ENCODE results near the gene GUK1. TPM values are rescaled to one million over a fixed set of nuclear protein-coding genes. Genes with fewer than 3 reads are reported as not detected.

GUK1 gene
- total RNA-seq, 2 donors from 2014 or later = 252 to 422 TPM

- TF ChIP-seq CTCF (IDR thresholded peaks at IDR 0.05) = no peak
- Histone ChIP-seq H3K4me3 (no peak overlapping the region), H3K4me1 (ENCODE audit: control insufficient read depth in 1 of 2, low read depth in 2 of 2) (no peaks in the 10 kb centered on the region), H3K27me3 (replicated peaks; ENCODE audit: insufficient read depth) (no peaks in the 10 kb centered on the region), H3K36me3 (no peaks in the 10 kb centered on the region), H3K9me3 (peaks cover 5% of the 10 kb centered on the region), H3K27ac (no peak overlapping the region)
- no peak for DNase-seq (ENCODE audit: low spot score)
- no peak for ATAC-seq (ENCODE audit: insufficient number of reproducible peaks, low FRiP score, low read depth)
Observed at GRCh38 chr1:228194921-228195812, 55.1 kb downstream of the GUK1 start.

GRCh38 chr1:228197555-228198147 lies 57.6 kb downstream of the GUK1 start:
- H3K27ac ChIP-seq = no peak overlapping the region
- no peak for TF ChIP-seq CTCF (IDR thresholded peaks at IDR 0.05)
- ATAC-seq (ENCODE audit: insufficient number of reproducible peaks, low FRiP score, low read depth) (no peak), DNase-seq (ENCODE audit: low spot score) (no peak)
- H3K27me3 ChIP-seq (replicated peaks; ENCODE audit: insufficient read depth) = no peaks in the 10 kb centered on the region
- H3K4me1 ChIP-seq (ENCODE audit: control insufficient read depth in 1 of 2, low read depth in 2 of 2) = no peaks in the 10 kb centered on the region
- H3K4me3 ChIP-seq = no peak overlapping the region
- no peaks in the 10 kb centered on the region for H3K36me3 ChIP-seq
- H3K9me3 ChIP-seq = peaks cover 5% of the 10 kb centered on the region

Other genes starting within 250 kb of the GUK1 start
- gene WNT9A, start 192.3 kb upstream of the GUK1 start, total RNA-seq = 1 to 10 TPM; 1.2 to 7.9 TPM
- not detected for gene WNT3A, start 133.3 kb upstream of the GUK1 start, total RNA-seq
- 100 to 1,000 TPM; 366 to 375 TPM for gene ARF1, start 57.6 kb upstream of the GUK1 start, total RNA-seq
- 1 to 10 TPM; 9.1 to 9.7 TPM for gene C1orf35, start 37.0 kb upstream of the GUK1 start, total RNA-seq
- gene MRPL55, start 31.0 kb upstream of the GUK1 start, total RNA-seq = 10 to 100 TPM; 32.4 to 79.3 TPM
- gene GJC2, start 9.7 kb downstream of the GUK1 start, total RNA-seq = 1 to 10 TPM in 1 of 2 donors, under 1 TPM in 1; 0.95 to 3.6 TPM
- gene IBA57, start 25.5 kb downstream of the GUK1 start, total RNA-seq = 10 to 100 TPM in 1 of 2 donors, 1 to 10 TPM in 1; 3.5 to 12.2 TPM
- 10 to 100 TPM; 22.3 to 40.2 TPM for gene OBSCN, start 67.8 kb downstream of the GUK1 start, total RNA-seq

Data from thoracic aorta (tissue), 2 donors.